C4-2B (cell line): ENCODE data around the gene GALNT2.

ENCODE experiments used
- CTCF ChIP-seq: fragments of 450-650 bp; conservative IDR thresholded peaks from 2 replicates; pipeline ENCODE4 v1.5.1; 2017; ENCODE audit warnings: mild to moderate bottlenecking
- ZFX ChIP-seq: fragments of 450-650 bp; IDR thresholded peaks from 2 replicates; pipeline ENCODE4 v1.6.1; 2017

- TF ChIP-seq CTCF: no peak
- no peak for TF ChIP-seq ZFX
Measured at GRCh38 chr1:230080822-230081221, 13.8 kb downstream of the GALNT2 start.
